IMR-90 (cell line): ENCODE data around the gene RAX2. TPM values are rescaled to one million over a fixed set of nuclear protein-coding genes. Genes with fewer than 3 reads are reported as not detected.

Source experiments
- ATAC-seq: fragments of 200-7000 bp; cut with Tn5 transposase; 2 replicates; pipeline ENCODE4 v1.9.1; 2020; ENCODE audit warnings: low read depth, mild to moderate bottlenecking, moderate library complexity
- BruUV-seq: library from RNA; stranded (reverse); fragments of 400-500 nt; replicated peaks from 2 replicates; lab custom pipeline; 2021; lab: Mats Ljungman, UMichigan
- CTCF ChIA-PET: fragments of 300-600 bp; formaldehyde crosslinking; extraction: SDS; loops from one replicate; lab custom pipeline; 2021; ENCODE audit warnings: antibody characterized with exemption; lab: Yijun Ruan, JAX
- POLR2A ChIA-PET: fragments of 300-600 bp; sonication (Branson Sonifier 250); formaldehyde crosslinking; loops from one replicate; lab custom pipeline; 2022; ENCODE audit warnings: antibody characterized with exemption; ENCODE audit not compliant: unreplicated experiment; lab: Charles Lee
- DNase-seq: peaks from one replicate; pipeline ENCODE4 v3.0.0; 2013
- H2AFZ ChIP-seq: replicated peaks from 2 replicates; pipeline ENCODE3; 2013; ENCODE audit warnings: low read length, mild to moderate bottlenecking; ENCODE audit not compliant: poor library complexity
- H2AK5ac ChIP-seq: 2 replicates; pipeline ENCODE4 v1.6.1; 2013; ENCODE audit warnings: low read depth, low read length, inconsistent platforms
- H2AK9ac ChIP-seq: replicated peaks from 2 replicates; pipeline ENCODE3; 2013; ENCODE audit warnings: mild to moderate bottlenecking, low read depth, low read length, moderate library complexity; ENCODE audit not compliant: poor library complexity
- H2BK120ac ChIP-seq: 2 replicates; pipeline ENCODE4 v1.6.1; 2013; ENCODE audit warnings: low read depth, low read length, inconsistent platforms
- H2BK15ac ChIP-seq: 3 replicates; pipeline ENCODE4 v1.6.1; 2013; ENCODE audit warnings: low read depth, low read length, inconsistent platforms
- H2BK20ac ChIP-seq: 2 replicates; pipeline ENCODE4 v1.6.1; 2013; ENCODE audit warnings: low read depth, mild to moderate bottlenecking, inconsistent platforms, low read length, moderate library complexity
- H2BK5ac ChIP-seq: 2 replicates; pipeline ENCODE4 v1.6.1; 2013; ENCODE audit warnings: mild to moderate bottlenecking, low read depth, low read length, inconsistent platforms; ENCODE audit not compliant: poor library complexity, severe bottlenecking
- H3K14ac ChIP-seq: replicated peaks from 2 replicates; pipeline ENCODE4 v1.6.1; 2013; ENCODE audit warnings: low read depth, low read length, inconsistent platforms
- H3K18ac ChIP-seq: 2 replicates; pipeline ENCODE4 v1.6.1; 2013; ENCODE audit warnings: low read depth, low read length, control low read depth
- H3K23ac ChIP-seq: 2 replicates; pipeline ENCODE4 v1.6.1; 2013; ENCODE audit warnings: low read depth, low read length, inconsistent platforms
- H3K27ac ChIP-seq: 2 replicates; pipeline ENCODE4 v1.5.1; 2013; ENCODE audit warnings: mild to moderate bottlenecking, control low read depth, low read length; ENCODE audit not compliant: insufficient read depth
- H3K27me3 ChIP-seq: 2 replicates; pipeline ENCODE4 v1.6.1; 2013; ENCODE audit warnings: low read length; ENCODE audit not compliant: control insufficient read depth, insufficient read depth
- H3K36me3 ChIP-seq: 2 replicates; pipeline ENCODE4 v1.6.1; 2013; ENCODE audit warnings: low read length, mixed read lengths; ENCODE audit not compliant: control insufficient read depth, insufficient read depth
- H3K4ac ChIP-seq: 2 replicates; pipeline ENCODE4 v1.6.1; 2013; ENCODE audit warnings: low read depth, low read length, inconsistent platforms
- H3K4me1 ChIP-seq: 2 replicates; pipeline ENCODE4 v1.6.1; 2013; ENCODE audit warnings: low read length, mixed read lengths; ENCODE audit not compliant: control insufficient read depth, insufficient read depth
- H3K4me2 ChIP-seq: 2 replicates; pipeline ENCODE4 v1.6.1; 2013; ENCODE audit warnings: low read depth, mild to moderate bottlenecking, control low read depth, low read length, moderate library complexity
- H3K4me3 ChIP-seq: 2 replicates; pipeline ENCODE4 v1.5.1; 2013; ENCODE audit warnings: low read depth, mild to moderate bottlenecking, control low read depth, low read length, moderate library complexity; ENCODE audit not compliant: insufficient read depth
- H3K56ac ChIP-seq: 2 replicates; pipeline ENCODE4 v1.6.1; 2013; ENCODE audit warnings: low read length, inconsistent platforms; ENCODE audit not compliant: insufficient read depth; ENCODE audit errors: extremely low read depth
- H3K79me1 ChIP-seq, 2 experiments: 2 replicates each; pipeline ENCODE4 v1.6.1; 2013; ENCODE audit warnings: low read length in 2 of 2, inconsistent platforms in 1 of 2, low read depth in 1 of 2
- H3K9ac ChIP-seq: 2 replicates; pipeline ENCODE4 v1.6.1; 2013; ENCODE audit warnings: low read depth, low read length, control low read depth
- H3K9me1 ChIP-seq: 2 replicates; pipeline ENCODE4 v1.6.1; 2013; ENCODE audit warnings: low read length, inconsistent platforms; ENCODE audit not compliant: insufficient read depth
- H3K9me3 ChIP-seq: 2 replicates; pipeline ENCODE4 v1.6.1; 2013; ENCODE audit warnings: low read length; ENCODE audit not compliant: control insufficient read depth, insufficient read depth
- H4K20me1 ChIP-seq: 2 replicates; pipeline ENCODE4 v1.6.1; 2013; ENCODE audit warnings: low read length, inconsistent platforms; ENCODE audit not compliant: insufficient read depth
- H4K5ac ChIP-seq: 2 replicates; pipeline ENCODE4 v1.6.1; 2013; ENCODE audit warnings: mild to moderate bottlenecking, low read depth, low read length, control low read depth
- H4K8ac ChIP-seq, 2 experiments: 2 replicates each; pipeline ENCODE4 v1.6.1; 2013; ENCODE audit warnings: low read depth in 2 of 2, low read length in 2 of 2, control low read depth in 1 of 2, inconsistent platforms in 1 of 2
- H4K91ac ChIP-seq: 2 replicates; pipeline ENCODE4 v1.6.1; 2013; ENCODE audit warnings: low read depth, low read length, inconsistent platforms; ENCODE audit not compliant: insufficient read depth
- BHLHE40 ChIP-seq: fragments of 150-350 bp; IDR thresholded peaks from 2 replicates; pipeline ENCODE4 v1.6.1; 2016; ENCODE audit warnings: mild to moderate bottlenecking, low read depth, low read length
- CEBPB ChIP-seq: IDR thresholded peaks from 2 replicates; pipeline ENCODE4 v1.6.1; 2012; ENCODE audit warnings: low read depth, low read length, improper control_type of control experiment
- CTCF ChIP-seq: conservative IDR thresholded peaks from 2 replicates; pipeline ENCODE4 v1.5.1; 2012; ENCODE audit warnings: mild to moderate bottlenecking, low read depth, low read length, improper control_type of control experiment
- ELK1 ChIP-seq: fragments of 150-350 bp; IDR thresholded peaks from 2 replicates; pipeline ENCODE4 v1.6.1; 2016; ENCODE audit warnings: low read depth, mild to moderate bottlenecking, low read length, moderate library complexity, borderline replicate concordance
- FOS ChIP-seq: fragments of 150-350 bp; IDR thresholded peaks from 2 replicates; pipeline ENCODE4 v1.6.1; 2016; ENCODE audit warnings: low read depth, low read length
- MAFK ChIP-seq: IDR thresholded peaks from 2 replicates; pipeline ENCODE4 v1.6.1; 2012; ENCODE audit warnings: low read depth, low read length, improper control_type of control experiment
- MAZ ChIP-seq: IDR thresholded peaks from 2 replicates; pipeline ENCODE4 v1.6.1; 2012; ENCODE audit warnings: low read depth, mild to moderate bottlenecking, low read length, improper control_type of control experiment, moderate library complexity, borderline replicate concordance
- NFE2L2 ChIP-seq: fragments of 150-350 bp; IDR thresholded peaks from 2 replicates; pipeline ENCODE4 v1.6.1; 2016; ENCODE audit warnings: low read depth, mild to moderate bottlenecking, low read length
- RAD21 ChIP-seq: IDR thresholded peaks from 2 replicates; pipeline ENCODE4 v1.6.1; 2012; ENCODE audit warnings: low read length, improper control_type of control experiment
- RFX5 ChIP-seq: IDR thresholded peaks from 2 replicates; pipeline ENCODE4 v1.8.0; 2012; ENCODE audit warnings: low read depth, mild to moderate bottlenecking, low read length, moderate library complexity
- SMC3 ChIP-seq: fragments of 150-350 bp; IDR thresholded peaks from 2 replicates; pipeline ENCODE4 v1.6.1; 2016; ENCODE audit warnings: low read depth, mild to moderate bottlenecking, antibody characterized with exemption, low read length, moderate library complexity
- WGBS, 2 experiments: methylation state at CpG; one replicate each; pipeline versions ENCODE4 v1.1.5 to v1.1.7; 2013; ENCODE audit warnings: missing lambda C conversion rate in 2 of 2; ENCODE audit not compliant: insufficient read length in 1 of 2; ENCODE audit errors: extremely low coverage in 2 of 2; 5-methylcytosine and 5-hydroxymethylcytosine counted together
- dilution Hi-C: fragments of 300-500 bp; cut with HindIII; formaldehyde crosslinking; loops from one replicate; pipeline ENCODE4 v1.14.3; 2018; ENCODE audit warnings: low sequenced_read_pairs; ENCODE audit not compliant: unreplicated experiment
- in situ Hi-C: fragments of 300-500 bp; cut with MboI; formaldehyde crosslinking; loops from 3 replicates; pipeline ENCODE4 v1.14.3; 2019; ENCODE audit warnings: low sequenced_read_pairs, inconsistent platforms, mixed read lengths
- intact Hi-C: fragments of 100-400 bp; cut with micrococcal nuclease; formaldehyde crosslinking; loops from 2 replicates; pipeline ENCODE4 v1.10.0; 2022
- polyA plus RNA-seq, 3 experiments: library from polyadenylated mRNA; depleted of rRNA; stranded (reverse); fragments of >200 nt; gene quantifications; 2 replicates each; pipeline ENCODE4 v1.2.3, GENCODE V29; 2012; ENCODE audit warnings: low replicate concordance in 1 of 3
- total RNA-seq: library from RNA; depleted of rRNA; stranded (reverse); fragments of >200 nt; gene quantifications from 2 replicates; pipeline ENCODE4 v1.2.3, GENCODE V29; 2012

Gene RAX2
- total and polyA plus RNA-seq, 2 of the 4 experiments (the other 2 are of a cell fraction) = not detected

- 90% methylated on average over 18 of the region's 44 CpGs; no CpG with 5 or more reads in 1 of the 2 experiments for WGBS, 2 experiments
- H3K4me2 ChIP-seq = no peak overlapping the region
Measured at GRCh38 chr19:3778899-3779723, 7.1 kb upstream of the RAX2 start.

More at GRCh38 chr19:3778899-3779723, 7.1 kb upstream of the RAX2 start:
- Histone ChIP-seq H3K9me1 (no peaks in the 10 kb centered on the region), H2BK120ac (no peak overlapping the region), H2BK15ac (no peak overlapping the region), H2AK9ac (no peak overlapping the region), H3K9ac (no peak overlapping the region), H3K4me1 (no peaks in the 10 kb centered on the region), H3K4me3 (no peak overlapping the region), H3K18ac (no peak overlapping the region), H3K56ac (no peak overlapping the region), H3K79me1 (no peaks in the 10 kb centered on the region), H2BK5ac (no peak overlapping the region), H3K14ac (no peak overlapping the region), H3K36me3 (no peaks in the 10 kb centered on the region), H3K27me3 (peaks cover 3% of the 10 kb centered on the region; the same call in 1 of the 2 replicates), H4K20me1 (no peaks in the 10 kb centered on the region), H2AFZ (no peak overlapping the region), H2AK5ac (no peak overlapping the region), H4K91ac (no peak overlapping the region), H3K9me3 (peaks cover 24% of the 10 kb centered on the region), H2BK20ac (no peak overlapping the region), H3K27ac (no peak overlapping the region), H4K5ac (no peak overlapping the region), H4K8ac (no peak overlapping the region), H3K4ac (no peak overlapping the region), H3K23ac (no peak overlapping the region)
- CTCF ChIA-PET = no interaction called here
- in situ Hi-C loops = no loop called here
- POLR2A ChIA-PET = no interaction called here
- BruUV-seq = no TSS peak
- dilution Hi-C loops = no loop called here
- intact Hi-C loops = no loop called here
- ATAC-seq (no peak), DNase-seq (no peak)
- no peak for TF ChIP-seq BHLHE40
- TF ChIP-seq RAD21 = no peak
- TF ChIP-seq SMC3 = no peak
- TF ChIP-seq CEBPB = no peak
- no peak for TF ChIP-seq ELK1
- TF ChIP-seq MAZ = no peak
- TF ChIP-seq RFX5 = no peak
- TF ChIP-seq NFE2L2 = no peak
- no peak for TF ChIP-seq CTCF
- no peak for TF ChIP-seq FOS
- TF ChIP-seq MAFK = no peak
